SK-N-SH (cell line): ENCODE results near the gene PPIP5K1. TPM values are rescaled to one million over a fixed set of nuclear protein-coding genes. Genes with fewer than 3 reads are reported as not detected.

Experiments used
- CTCF ChIA-PET: fragments of 300-600, 350-600 bp; formaldehyde crosslinking; extraction: SDS; loops from one replicate; lab custom pipeline; 2021; lab: Yijun Ruan, JAX
- POLR2A ChIA-PET: fragments of 350-600 bp; sonication (Branson Sonifier 250); formaldehyde crosslinking; extraction: SDS; loops from one replicate; lab custom pipeline; 2020; ENCODE audit warnings: antibody characterized with exemption, inconsistent platforms; lab: Yijun Ruan, JAX
- DNase-seq: peaks from one replicate; pipeline ENCODE4 v3.0.0; 2012
- H2AFZ ChIP-seq: fragments of 200-600 bp; sonication (generic); 2 replicates; pipeline ENCODE4 v1.8.1; 2016; ENCODE audit warnings: antibody characterized with exemption, mild to moderate bottlenecking, low read depth
- H3F3A ChIP-seq: fragments of 200-600 bp; sonication (generic); replicated peaks from 2 replicates; pipeline ENCODE3; 2016; ENCODE audit warnings: antibody characterized with exemption, mild to moderate bottlenecking; ENCODE audit not compliant: insufficient read depth
- H3K27ac ChIP-seq, 2 experiments: fragments of 200-500 bp in 1 of 2; fragments of 200-600 bp in 1 of 2; sonication (Bioruptor generic) in 1 of 2; sonication (generic), shearing (Covaris generic) in 1 of 2; 2 replicates each; pipeline versions ENCODE4 v1.5.1 to v1.6.1; 2014 to 2016; ENCODE audit warnings: low read depth in 2 of 2, inconsistent platforms in 1 of 2, low read length in 1 of 2, mild to moderate bottlenecking in 1 of 2, mixed read lengths in 1 of 2
- H3K27me3 ChIP-seq: fragments of 200-600 bp; sonication (generic), shearing (Covaris generic); 2 replicates; pipeline ENCODE4 v1.6.1; 2016; ENCODE audit warnings: mixed run types; ENCODE audit not compliant: insufficient read depth
- H3K36me3 ChIP-seq, 2 experiments: fragments of 200-500 bp in 1 of 2; fragments of 200-600 bp in 1 of 2; sonication (Bioruptor generic) in 1 of 2; sonication (generic) in 1 of 2; replicated peaks in 1 of 2; 2 replicates each; pipeline versions ENCODE3 to v1.5.1; 2014 to 2016; ENCODE audit warnings: low read length in 1 of 2, mild to moderate bottlenecking in 1 of 2; ENCODE audit not compliant: insufficient read depth in 2 of 2, control insufficient read depth in 1 of 2
- H3K4me1 ChIP-seq, 2 experiments: fragments of 200-500 bp in 1 of 2; fragments of 200-600 bp in 1 of 2; sonication (Bioruptor generic) in 1 of 2; sonication (generic), shearing (Covaris generic) in 1 of 2; 2 replicates each; pipeline versions ENCODE4 v1.5.1 to v1.6.1; 2014 to 2016; ENCODE audit warnings: low read depth in 1 of 2, low read length in 1 of 2, mixed run types in 1 of 2; ENCODE audit not compliant: insufficient read depth in 2 of 2, control insufficient read depth in 1 of 2
- H3K4me2 ChIP-seq: fragments of 200-600 bp; sonication (generic), shearing (Covaris generic); 2 replicates; pipeline ENCODE4 v1.6.1; 2017; ENCODE audit warnings: mixed run types
- H3K4me3 ChIP-seq, 2 experiments: fragments of 200-500 bp in 1 of 2; fragments of 200-600 bp in 1 of 2; sonication (Bioruptor generic) in 1 of 2; sonication (generic), shearing (Covaris generic) in 1 of 2; 2 replicates each; pipeline versions ENCODE4 v1.5.1 to v1.8.1; 2014 to 2016; ENCODE audit warnings: low read depth in 2 of 2, inconsistent platforms in 1 of 2, low read length in 1 of 2, mild to moderate bottlenecking in 1 of 2, mixed read lengths in 1 of 2, moderate library complexity in 1 of 2
- H3K79me2 ChIP-seq: fragments of 200-600 bp; sonication (generic); 2 replicates; pipeline ENCODE4 v1.8.1; 2017; ENCODE audit warnings: mild to moderate bottlenecking; ENCODE audit not compliant: insufficient read depth
- H3K9ac ChIP-seq: fragments of 200-600 bp; sonication (generic); 2 replicates; pipeline ENCODE4 v1.6.1; 2017; ENCODE audit warnings: mixed run types
- H3K9me2 ChIP-seq: fragments of 200-600 bp; sonication (generic); 2 replicates; pipeline ENCODE4 v1.6.1; 2017; ENCODE audit warnings: mixed run types
- H3K9me3 ChIP-seq: fragments of 200-600 bp; sonication (generic); 2 replicates; pipeline ENCODE4 v1.6.1; 2017; ENCODE audit warnings: mixed run types, mild to moderate bottlenecking, moderate library complexity
- H4K20me1 ChIP-seq: fragments of 200-600 bp; sonication (generic); 2 replicates; pipeline ENCODE4 v1.6.1; 2017; ENCODE audit warnings: mild to moderate bottlenecking, mixed run types; ENCODE audit not compliant: insufficient read depth
- EP300 ChIP-seq, 2 experiments: IDR thresholded peaks; 2 replicates each; pipeline versions ENCODE4 v1.4.0 to v1.6.1; 2012; ENCODE audit warnings: borderline replicate concordance in 1 of 2, low read depth in 1 of 2, low read length in 1 of 2
- EZH2phosphoT487 ChIP-seq: fragments of 200-600 bp; sonication (generic); IDR thresholded peaks from 2 replicates; pipeline ENCODE4 v1.6.1; 2017; ENCODE audit warnings: low read depth, mixed run types, mild to moderate bottlenecking, antibody characterized with exemption, moderate library complexity, borderline replicate concordance
- FOXJ3 ChIP-seq: sonication (generic); formaldehyde crosslinking; IDR thresholded peaks from 2 replicates; pipeline ENCODE4 v1.5.1; 2020; ENCODE audit warnings: mild to moderate bottlenecking, missing genetic modification reagents
- MEF2A ChIP-seq: IDR thresholded peaks from 2 replicates; pipeline ENCODE4 v1.4.0; 2012; ENCODE audit warnings: low read depth, borderline replicate concordance
- NRF1 ChIP-seq: IDR thresholded peaks from 2 replicates; pipeline ENCODE4 v1.6.1; 2012; ENCODE audit warnings: low read depth, mild to moderate bottlenecking, low read length
- RAD21 ChIP-seq: IDR thresholded peaks from 2 replicates; pipeline ENCODE4 v1.6.1; 2012; ENCODE audit warnings: mild to moderate bottlenecking, low read length
- RCOR1 ChIP-seq: fragments of 150-350 bp; IDR thresholded peaks from 2 replicates; pipeline ENCODE4 v1.6.1; 2017; ENCODE audit warnings: antibody characterized with exemption, low read length
- RFX5 ChIP-seq: IDR thresholded peaks from 2 replicates; pipeline ENCODE4 v1.6.1; 2012; ENCODE audit warnings: mild to moderate bottlenecking, improper control_type of control experiment, low read length
- WGBS: methylation state at CpG from one replicate; pipeline ENCODE4 v1.1.6; 2017; ENCODE audit warnings: low lambda C conversion rate; 5-methylcytosine and 5-hydroxymethylcytosine counted together
- polyA plus RNA-seq, 3 experiments: library from polyadenylated mRNA; depleted of rRNA; stranded (reverse); fragments of >200 nt; gene quantifications; 2 replicates each; pipeline ENCODE4 v1.2.3, GENCODE V29; 2012
- TF ChIP-seq, protein P1 (sequence below): fragments of 200-600 bp; sonication (generic); IDR thresholded peaks from 2 replicates; pipeline ENCODE4 v1.6.1; 2017; ENCODE audit warnings: antibody characterized with exemption, mild to moderate bottlenecking, moderate library complexity
- TF ChIP-seq, protein P2 (sequence below): fragments of 150-350 bp; IDR thresholded peaks from 2 replicates; pipeline ENCODE4 v1.6.1; 2017; ENCODE audit warnings: antibody characterized with exemption, low read length, low read depth, borderline replicate concordance
- TF ChIP-seq, protein P3 (sequence below): IDR thresholded peaks from 2 replicates; pipeline ENCODE4; 2012

PPIP5K1 gene
- polyA plus RNA-seq, 1 of the 3 experiments (the other 2 are of a cell fraction): 28.5 TPM

DNA sequence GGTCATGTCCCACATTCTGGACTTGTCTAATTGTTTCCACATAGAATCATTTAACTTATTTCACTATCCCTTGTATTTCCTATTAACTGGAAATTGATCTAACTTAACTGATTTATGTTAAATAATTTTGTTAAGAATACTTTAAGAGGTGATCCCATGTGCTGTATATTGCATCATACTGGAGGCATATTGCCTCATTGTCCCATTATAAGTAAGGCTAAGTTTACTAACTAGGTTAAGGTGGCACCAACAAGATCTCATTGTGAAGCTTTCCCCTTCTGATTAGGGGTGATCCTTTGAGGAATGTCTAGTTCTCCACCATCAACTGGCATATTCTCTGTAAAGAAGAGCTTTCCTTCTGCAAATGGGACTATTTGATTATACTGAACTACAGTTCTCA is 48.2 kb downstream of the PPIP5K1 start:
- no peaks in the 10 kb centered on the region for H3K36me3 ChIP-seq
- H3K4me1 ChIP-seq: no peaks in the 10 kb centered on the region
- no peak overlapping the region for H2AFZ ChIP-seq
- H3K79me2 ChIP-seq: no peaks in the 10 kb centered on the region
- H3K4me2 ChIP-seq: no peak overlapping the region
- no peaks in the 10 kb centered on the region for H3K27me3 ChIP-seq
- POLR2A ChIA-PET: no interaction called here
- H4K20me1 ChIP-seq: no peaks in the 10 kb centered on the region
- no peak for DNase-seq
- H3K27ac ChIP-seq: no peak overlapping the region
- H3F3A ChIP-seq: no peaks in the 10 kb centered on the region
- no peaks in the 10 kb centered on the region for H3K9me2 ChIP-seq
- peaks cover 7% of the 10 kb centered on the region for H3K9me3 ChIP-seq
- no peak for TF ChIP-seq EZH2phosphoT487
- TF ChIP-seq NRF1: no peak
- no peak overlapping the region for H3K9ac ChIP-seq
- CTCF ChIA-PET: interaction anchor here (1.6 kb wide), 1 partner anchor 18 kb away, joined by 4 read pairs; no protein-coding TSS in a partner anchor
- H3K4me3 ChIP-seq: no peak overlapping the region

DNA sequence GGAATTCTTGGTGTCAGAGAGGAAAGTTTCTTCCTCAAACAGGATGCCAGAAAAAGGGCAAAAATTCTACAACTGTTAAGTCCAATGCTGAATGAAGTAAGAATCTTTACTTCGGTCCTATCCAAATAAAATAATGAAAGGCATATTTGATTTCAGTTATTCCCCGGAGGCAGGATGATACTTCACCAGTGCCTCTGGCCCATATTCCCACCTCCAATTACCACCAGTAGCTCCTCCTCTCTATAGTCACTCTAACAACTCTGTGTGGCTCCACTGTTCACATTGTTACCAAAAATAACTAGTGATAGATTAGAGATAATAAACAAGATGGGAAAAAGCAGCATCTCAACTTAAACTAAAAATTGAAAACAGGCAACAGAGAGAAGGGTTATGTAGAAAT is 51.9 kb downstream of the PPIP5K1 start:
- Histone ChIP-seq H3K79me2 (no peaks in the 10 kb centered on the region), H3K4me2 (no peak overlapping the region), H3K9me2 (no peaks in the 10 kb centered on the region), H3F3A (no peaks in the 10 kb centered on the region), H3K27ac (no peak overlapping the region), H3K4me1 (no peaks in the 10 kb centered on the region), H2AFZ (no peak overlapping the region), H3K36me3 (peaks cover 0 to 2% of the 10 kb centered on the region in 2 experiments), H4K20me1 (no peaks in the 10 kb centered on the region), H3K4me3 (no peak overlapping the region), H3K9ac (no peak overlapping the region), H3K27me3 (no peaks in the 10 kb centered on the region), H3K9me3 (no peaks in the 10 kb centered on the region)
- WGBS: 73% methylated on average over 2 of the region's 2 CpGs
- DNase-seq: no peak
- TF ChIP-seq FOXJ3: no peak
- no peak for TF ChIP-seq RCOR1
- TF ChIP-seq EZH2phosphoT487: no peak
- TF ChIP-seq, protein P1, sequence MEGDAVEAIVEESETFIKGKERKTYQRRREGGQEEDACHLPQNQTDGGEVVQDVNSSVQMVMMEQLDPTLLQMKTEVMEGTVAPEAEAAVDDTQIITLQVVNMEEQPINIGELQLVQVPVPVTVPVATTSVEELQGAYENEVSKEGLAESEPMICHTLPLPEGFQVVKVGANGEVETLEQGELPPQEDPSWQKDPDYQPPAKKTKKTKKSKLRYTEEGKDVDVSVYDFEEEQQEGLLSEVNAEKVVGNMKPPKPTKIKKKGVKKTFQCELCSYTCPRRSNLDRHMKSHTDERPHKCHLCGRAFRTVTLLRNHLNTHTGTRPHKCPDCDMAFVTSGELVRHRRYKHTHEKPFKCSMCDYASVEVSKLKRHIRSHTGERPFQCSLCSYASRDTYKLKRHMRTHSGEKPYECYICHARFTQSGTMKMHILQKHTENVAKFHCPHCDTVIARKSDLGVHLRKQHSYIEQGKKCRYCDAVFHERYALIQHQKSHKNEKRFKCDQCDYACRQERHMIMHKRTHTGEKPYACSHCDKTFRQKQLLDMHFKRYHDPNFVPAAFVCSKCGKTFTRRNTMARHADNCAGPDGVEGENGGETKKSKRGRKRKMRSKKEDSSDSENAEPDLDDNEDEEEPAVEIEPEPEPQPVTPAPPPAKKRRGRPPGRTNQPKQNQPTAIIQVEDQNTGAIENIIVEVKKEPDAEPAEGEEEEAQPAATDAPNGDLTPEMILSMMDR: no peak
- no peak for TF ChIP-seq RFX5
- TF ChIP-seq, protein P2, sequence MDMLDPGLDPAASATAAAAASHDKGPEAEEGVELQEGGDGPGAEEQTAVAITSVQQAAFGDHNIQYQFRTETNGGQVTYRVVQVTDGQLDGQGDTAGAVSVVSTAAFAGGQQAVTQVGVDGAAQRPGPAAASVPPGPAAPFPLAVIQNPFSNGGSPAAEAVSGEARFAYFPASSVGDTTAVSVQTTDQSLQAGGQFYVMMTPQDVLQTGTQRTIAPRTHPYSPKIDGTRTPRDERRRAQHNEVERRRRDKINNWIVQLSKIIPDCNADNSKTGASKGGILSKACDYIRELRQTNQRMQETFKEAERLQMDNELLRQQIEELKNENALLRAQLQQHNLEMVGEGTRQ: no peak
- TF ChIP-seq MEF2A: no peak
- TF ChIP-seq RAD21: no peak
- TF ChIP-seq NRF1: no peak
- TF ChIP-seq, protein P3, sequence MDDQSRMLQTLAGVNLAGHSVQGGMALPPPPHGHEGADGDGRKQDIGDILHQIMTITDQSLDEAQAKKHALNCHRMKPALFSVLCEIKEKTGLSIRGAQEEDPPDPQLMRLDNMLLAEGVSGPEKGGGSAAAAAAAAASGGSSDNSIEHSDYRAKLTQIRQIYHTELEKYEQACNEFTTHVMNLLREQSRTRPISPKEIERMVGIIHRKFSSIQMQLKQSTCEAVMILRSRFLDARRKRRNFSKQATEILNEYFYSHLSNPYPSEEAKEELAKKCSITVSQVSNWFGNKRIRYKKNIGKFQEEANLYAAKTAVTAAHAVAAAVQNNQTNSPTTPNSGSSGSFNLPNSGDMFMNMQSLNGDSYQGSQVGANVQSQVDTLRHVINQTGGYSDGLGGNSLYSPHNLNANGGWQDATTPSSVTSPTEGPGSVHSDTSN: no peak
- no peak for TF ChIP-seq EP300 (IDR thresholded peaks at IDR 0.05; ENCODE audit: borderline replicate concordance in 1 of 2, low read depth in 1 of 2, low read length in 1 of 2)
- ChIA-PET POLR2A (no interaction called here), CTCF (no interaction called here)
